KBM-7 (cell line): ENCODE data around the gene DIP2C.

Experiments used
- DNase-seq: peaks from one replicate; pipeline ENCODE4 v3.0.0-alpha.2; 2015
- in situ Hi-C: fragments of 300-500 bp; cut with MboI; formaldehyde crosslinking; loops from 2 replicates; pipeline ENCODE4 v1.14.3; 2020; ENCODE audit warnings: low sequenced_read_pairs, low pct_unique_long_range_greater_than_20kb, mixed read lengths

DIP2C gene

GRCh38 chr10:499991-500390 lies 189.5 kb downstream of the DIP2C start:
- DNase-seq: no peak
- in situ Hi-C loops: no loop called here

- DNase-seq: no peak
- in situ Hi-C loops: no loop called here
Observed at GRCh38 chr10:498760-499435, 190.6 kb downstream of the DIP2C start.

GRCh38 chr10:497898-498451 lies 191.5 kb downstream of the DIP2C start:
- in situ Hi-C loops: no loop called here
- no peak for DNase-seq

- DNase-seq: no peak
- in situ Hi-C loops: no loop called here
Observed at GRCh38 chr10:497289-497688, 192.2 kb downstream of the DIP2C start.

GRCh38 chr10:494556-494955 lies 194.9 kb downstream of the DIP2C start:
- no peak for DNase-seq
- in situ Hi-C loops: no loop called here

GRCh38 chr10:494149-494542 lies 195.3 kb downstream of the DIP2C start:
- no peak for DNase-seq
- in situ Hi-C loops: no loop called here

GRCh38 chr10:493391-494148 lies 195.9 kb downstream of the DIP2C start:
- in situ Hi-C loops: no loop called here
- DNase-seq: no peak

GRCh38 chr10:492836-493235 lies 196.6 kb downstream of the DIP2C start:
- in situ Hi-C loops: no loop called here
- DNase-seq: no peak

- in situ Hi-C loops: no loop called here
- DNase-seq: no peak
Observed at GRCh38 chr10:491667-492424, 197.6 kb downstream of the DIP2C start.

GRCh38 chr10:490891-491571 lies 198.4 kb downstream of the DIP2C start:
- in situ Hi-C loops: no loop called here
- DNase-seq: no peak

GRCh38 chr10:490256-490655 lies 199.2 kb downstream of the DIP2C start:
- in situ Hi-C loops: no loop called here
- DNase-seq: no peak

- in situ Hi-C loops: no loop called here
- DNase-seq: no peak
Observed at GRCh38 chr10:489330-489729, 200.1 kb downstream of the DIP2C start.

- DNase-seq: no peak
- in situ Hi-C loops: no loop called here
Observed at GRCh38 chr10:488933-489215, 200.6 kb downstream of the DIP2C start.

GRCh38 chr10:488081-488932 lies 201.2 kb downstream of the DIP2C start:
- in situ Hi-C loops: no loop called here
- DNase-seq: no peak

GRCh38 chr10:486666-487322 lies 202.7 kb downstream of the DIP2C start:
- in situ Hi-C loops: no loop called here
- DNase-seq: no peak

GRCh38 chr10:486206-486605 lies 203.3 kb downstream of the DIP2C start:
- DNase-seq: no peak

GRCh38 chr10:485776-486175 lies 203.7 kb downstream of the DIP2C start:
- no peak for DNase-seq
- in situ Hi-C loops: no loop called here

More at GRCh38 chr10:486206-486605, 203.3 kb downstream of the DIP2C start:
- in situ Hi-C loops: no loop called here

GRCh38 chr10:484925-485661 lies 204.4 kb downstream of the DIP2C start:
- DNase-seq: no peak
- in situ Hi-C loops: no loop called here
